LNCAP (cell line): ENCODE measurements around the gene ATG16L2.

ENCODE experiments used
- CTCF ChIP-seq: fragments of 450-650 bp; IDR thresholded peaks from 2 replicates; pipeline ENCODE4 v1.5.1; 2017; ENCODE audit warnings: mild to moderate bottlenecking

ATG16L2 gene

GRCh38 chr11:72832301-72833082 lies 18.3 kb downstream of the ATG16L2 start:
- no peak for TF ChIP-seq CTCF

DNA sequence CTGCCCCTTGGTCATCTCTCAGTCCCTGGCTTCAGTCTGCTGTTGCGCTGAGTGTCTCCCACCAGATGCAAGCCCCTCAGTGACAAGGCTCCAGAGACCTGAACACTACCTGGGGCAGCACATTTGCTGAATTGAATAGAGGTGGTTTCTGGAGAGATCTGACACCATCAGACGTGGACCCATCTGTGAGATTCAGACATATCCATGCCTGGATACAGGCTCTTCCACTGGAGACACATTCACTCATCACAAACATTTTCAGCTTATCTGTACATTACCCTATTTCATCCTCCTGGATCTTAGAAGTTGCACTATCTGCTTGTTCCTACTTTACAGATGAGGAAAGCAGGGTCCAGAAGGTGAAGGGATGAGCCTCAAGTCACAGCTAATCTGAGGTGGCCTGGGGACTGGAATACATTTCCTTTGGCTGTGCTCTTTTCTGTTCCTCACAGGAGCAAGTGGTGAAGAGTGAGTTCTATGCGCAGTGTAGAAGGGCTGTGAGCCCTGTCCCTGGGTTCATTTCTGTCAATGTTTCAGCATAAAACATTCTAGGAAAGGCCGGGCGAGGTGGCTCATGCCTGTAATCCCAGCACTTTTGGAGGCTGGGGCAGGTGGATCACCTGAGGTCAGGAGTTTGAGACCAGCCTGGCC lies 19.0 kb downstream of the ATG16L2 start:
- no peak for TF ChIP-seq CTCF

GRCh38 chr11:72833811-72834493 lies 19.7 kb downstream of the ATG16L2 start:
- TF ChIP-seq CTCF, result no peak

DNA sequence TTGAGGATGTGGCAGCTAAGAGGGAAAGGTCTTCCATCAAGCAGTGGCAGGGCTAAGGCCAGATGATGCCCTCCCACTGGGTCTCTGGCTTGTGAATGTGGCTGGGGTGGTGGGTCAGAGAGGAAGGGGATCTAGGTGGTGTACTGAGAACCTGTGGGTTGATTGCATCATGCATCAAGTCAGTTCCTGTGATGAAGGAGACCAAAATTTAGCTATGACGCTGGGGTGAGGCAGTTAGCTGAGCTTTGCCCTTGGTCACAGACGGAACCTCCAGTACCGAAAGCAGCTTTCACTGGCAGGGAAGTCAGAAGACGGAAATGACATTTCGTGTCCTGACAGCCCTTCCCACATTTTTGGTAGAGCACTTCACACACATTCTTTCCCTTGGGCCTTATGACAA lies 20.7 kb downstream of the ATG16L2 start:
- TF ChIP-seq CTCF, result no peak

GRCh38 chr11:72836111-72836510 lies 21.9 kb downstream of the ATG16L2 start:
- TF ChIP-seq CTCF, result no peak

DNA sequence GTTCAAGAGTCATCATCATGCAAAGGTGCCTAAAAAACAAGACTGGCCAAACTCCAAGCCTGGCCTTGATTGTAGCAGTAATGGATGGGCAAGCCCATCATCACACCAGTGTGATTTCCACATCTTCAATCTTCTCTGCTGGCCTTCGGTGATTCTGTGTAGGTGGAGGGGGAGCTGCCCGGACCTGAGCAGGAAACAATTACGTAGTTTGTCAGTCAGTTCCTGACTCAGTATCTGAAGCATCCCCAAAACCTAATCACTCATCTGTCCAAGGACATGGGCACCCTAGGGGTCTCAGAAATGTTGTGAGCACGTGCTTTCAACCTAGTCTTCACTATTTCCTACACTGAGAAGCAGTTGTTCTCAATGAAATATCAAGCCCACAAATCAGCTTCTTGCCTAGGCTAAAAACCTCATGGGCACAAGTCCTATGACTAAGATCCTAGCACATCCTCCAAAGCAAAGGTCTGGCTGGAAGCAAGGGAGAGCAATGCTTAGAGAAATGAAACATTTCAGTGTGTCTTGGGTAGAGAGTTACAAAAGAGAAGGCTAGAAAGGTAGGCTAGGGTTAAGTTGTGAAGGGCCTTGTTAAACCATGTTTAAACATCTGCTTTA lies 24.6 kb downstream of the ATG16L2 start:
- no peak for TF ChIP-seq CTCF

GRCh38 chr11:72840780-72841179 lies 26.6 kb downstream of the ATG16L2 start:
- TF ChIP-seq CTCF, result no peak
